ENCODE data around the gene CCDC191.

- no peak for TF ChIP-seq YY1 (IDR thresholded peaks at IDR 0.05; ENCODE audit: insufficient read depth, insufficient read length)
- TF ChIP-seq ZNF274 (IDR thresholded peaks at IDR 0.05; ENCODE audit: low read depth, low read length) = no peak
- no peak for TF ChIP-seq SUZ12 (IDR thresholded peaks at IDR 0.05; ENCODE audit: extremely low read depth, insufficient read depth, insufficient read length)
Observed at GRCh38 chr3:113946831-113947230, 109.5 kb downstream of the CCDC191 start.

All from NT2/D1 (cell line).